Panc1 (cell line): ENCODE data around the gene TNFAIP3. TPM values are rescaled to one million over a fixed set of nuclear protein-coding genes. Genes with fewer than 3 reads are reported as not detected.

Experiments
- ATAC-seq: fragments of 200-7000 bp; cut with Tn5 transposase; 2 replicates; pipeline ENCODE4 v1.9.1; 2020; ENCODE audit warnings: mild to moderate bottlenecking, moderate library complexity
- BruUV-seq: library from RNA; stranded (reverse); fragments of 400-500 nt; replicated peaks from 2 replicates; lab custom pipeline; 2021; lab: Mats Ljungman, UMichigan
- CTCF ChIA-PET: fragments of 300-600 bp; sonication (Branson Sonifier 250); formaldehyde crosslinking; loops from one replicate; lab custom pipeline; 2022; ENCODE audit warnings: antibody characterized with exemption; lab: Charles Lee
- POLR2A ChIA-PET: fragments of 300-600 bp; sonication (Branson Sonifier 250); formaldehyde crosslinking; loops from one replicate; lab custom pipeline; 2022; ENCODE audit warnings: antibody characterized with exemption; lab: Charles Lee
- DNase-seq: peaks from one replicate; pipeline ENCODE4 v3.0.0-alpha.2; 2010; ENCODE audit warnings: low read depth, low spot score
- H3K27ac ChIP-seq: 2 replicates; pipeline ENCODE4 v1.5.1; 2011; ENCODE audit warnings: mild to moderate bottlenecking, low read length, inconsistent platforms
- H3K27me3 ChIP-seq: fragments of 200-500 bp; sonication (Bioruptor generic); 2 replicates; pipeline ENCODE4 v1.6.0; 2014; ENCODE audit warnings: low read length, inconsistent platforms; ENCODE audit not compliant: control insufficient read depth, insufficient read depth
- H3K36me3 ChIP-seq: fragments of 200-500 bp; sonication (Bioruptor generic); 2 replicates; pipeline ENCODE4 v1.5.1; 2014; ENCODE audit warnings: inconsistent platforms, mild to moderate bottlenecking, low read length, moderate library complexity; ENCODE audit not compliant: control insufficient read depth, insufficient read depth
- H3K4me1 ChIP-seq: 2 replicates; pipeline ENCODE4 v1.5.1; 2011; ENCODE audit warnings: inconsistent platforms, mild to moderate bottlenecking, low read length, moderate library complexity; ENCODE audit not compliant: control insufficient read depth, insufficient read depth
- H3K4me3 ChIP-seq, 2 experiments: 2 replicates each; pipeline ENCODE4 v1.5.1; 2011 to 2012; ENCODE audit warnings: low read depth in 2 of 2, low read length in 2 of 2, mild to moderate bottlenecking in 2 of 2, inconsistent platforms in 1 of 2, moderate library complexity in 1 of 2
- H3K9me3 ChIP-seq: fragments of 200-500 bp; sonication (Bioruptor generic); 2 replicates; pipeline ENCODE4 v1.5.1; 2014; ENCODE audit warnings: low read depth, mild to moderate bottlenecking, inconsistent platforms, low read length, moderate library complexity; ENCODE audit not compliant: control insufficient read depth, insufficient read depth
- CTCF ChIP-seq: fragments of 450-650 bp; IDR thresholded peaks from 2 replicates; pipeline ENCODE4 v1.5.1; 2017; ENCODE audit warnings: mild to moderate bottlenecking
- POLR2AphosphoS5 ChIP-seq: IDR thresholded peaks from 2 replicates; pipeline ENCODE4 v1.6.1; 2012; ENCODE audit warnings: mild to moderate bottlenecking, low read depth, low read length, moderate library complexity
- REST ChIP-seq, 2 experiments: IDR thresholded peaks; 2 replicates each; pipeline ENCODE4 v1.6.1; 2011 to 2012; ENCODE audit warnings: low read depth in 2 of 2, control low read depth in 1 of 2, low read length in 1 of 2, mild to moderate bottlenecking in 1 of 2, moderate library complexity in 1 of 2; ENCODE audit not compliant: insufficient read depth in 1 of 2
- SIN3A ChIP-seq: IDR thresholded peaks from 2 replicates; pipeline ENCODE4 v1.6.1; 2012; ENCODE audit warnings: low read depth, mild to moderate bottlenecking, low read length, moderate library complexity, borderline replicate concordance; ENCODE audit not compliant: insufficient read depth
- TCF7L2 ChIP-seq: IDR thresholded peaks from 2 replicates; pipeline ENCODE4 v1.6.1; 2011; ENCODE audit warnings: mild to moderate bottlenecking, low read depth, low read length, inconsistent platforms
- in situ Hi-C: cut with HindIII; loops from 2 replicates; pipeline ENCODE4 v1.10.0; 2016; ENCODE audit warnings: low sequenced_read_pairs, low pct_unique_long_range_greater_than_20kb
- intact Hi-C: fragments of 100-400 bp; cut with micrococcal nuclease; formaldehyde crosslinking; loops from one replicate; pipeline ENCODE4 v1.10.0; 2022; ENCODE audit not compliant: unreplicated experiment
- total RNA-seq: library from RNA; stranded (reverse); gene quantifications from one replicate; pipeline ENCODE4 v1.2.1, GENCODE V29; 2021; ENCODE audit not compliant: unreplicated experiment

The TNFAIP3 gene
- total RNA-seq, 1 experiment from 2014 or later: 15.0 TPM

DNA sequence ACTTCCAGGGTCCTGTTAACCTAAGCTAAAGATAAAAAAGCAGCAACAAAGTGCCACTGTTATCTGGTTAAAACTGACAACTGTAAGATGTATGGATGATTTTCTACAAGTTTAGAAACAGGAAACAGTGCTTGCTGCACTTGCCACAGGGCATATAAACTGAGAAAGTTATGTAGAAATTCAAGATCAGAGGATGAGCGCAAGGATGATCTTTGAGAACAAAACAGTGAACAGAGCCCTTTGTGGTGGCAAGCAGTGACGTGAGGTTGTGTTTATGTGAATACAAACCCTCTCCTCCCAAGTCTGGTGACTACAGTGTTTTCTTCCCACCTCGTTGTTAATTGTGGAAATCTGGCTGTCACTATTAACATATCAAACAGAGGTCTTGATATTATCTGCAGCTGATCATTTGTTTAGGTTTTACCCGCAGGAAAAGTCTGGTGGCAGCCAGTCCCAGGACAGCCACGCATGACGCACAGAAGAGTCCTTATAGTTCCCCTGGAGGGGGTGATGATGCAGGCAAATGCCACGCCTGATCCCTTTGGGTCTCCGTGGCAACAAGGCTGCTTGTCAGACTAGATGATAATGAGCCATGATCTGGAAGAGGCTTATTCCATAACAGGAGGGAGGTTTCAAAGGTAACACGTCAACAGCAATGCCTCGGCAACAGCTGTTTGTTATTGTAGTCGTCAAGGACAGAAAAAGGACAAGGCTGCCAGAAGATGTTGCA lies 43.1 kb upstream of the TNFAIP3 start:
- in situ Hi-C loops (no loop called here), intact Hi-C loops (no loop called here)
- Histone ChIP-seq H3K36me3 (no peaks in the 10 kb centered on the region), H3K9me3 (no peaks in the 10 kb centered on the region), H3K4me1 (no peaks in the 10 kb centered on the region), H3K27ac (no peak overlapping the region), H3K27me3 (no peaks in the 10 kb centered on the region; the same call in 1 of the 2 replicates), H3K4me3 (no peak overlapping the region)
- no peak for DNase-seq
- POLR2A ChIA-PET: no interaction called here
- CTCF ChIA-PET: no interaction called here
- no peak for ATAC-seq
- TF ChIP-seq REST (IDR thresholded peaks at IDR 0.05; ENCODE audit: insufficient read depth in 1 of 2, low read depth in 2 of 2, low read length in 1 of 2) (no peak), POLR2AphosphoS5 (no peak), CTCF (no peak), TCF7L2 (no peak), SIN3A (no peak)
- BruUV-seq: no TSS peak

GRCh38 chr6:137824556-137824879 lies 42.5 kb upstream of the TNFAIP3 start:
- BruUV-seq: no TSS peak
- Histone ChIP-seq H3K4me3 (no peak overlapping the region), H3K36me3 (no peaks in the 10 kb centered on the region), H3K4me1 (no peaks in the 10 kb centered on the region), H3K27me3 (no peaks in the 10 kb centered on the region; the same call in 1 of the 2 replicates), H3K27ac (no peak overlapping the region), H3K9me3 (no peaks in the 10 kb centered on the region)
- intact Hi-C loops (no loop called here), in situ Hi-C loops (no loop called here)
- ChIA-PET CTCF (no interaction called here), POLR2A (no interaction called here)
- ATAC-seq: no peak
- TF ChIP-seq REST (IDR thresholded peaks at IDR 0.05; ENCODE audit: insufficient read depth in 1 of 2, low read depth in 2 of 2, low read length in 1 of 2): no peak
- no peak for TF ChIP-seq SIN3A
- TF ChIP-seq TCF7L2: no peak
- TF ChIP-seq POLR2AphosphoS5: no peak
- TF ChIP-seq CTCF: no peak
- no peak for DNase-seq
